ENCODE measurements around the gene VDAC1.
"Not testable (repeated sequence)": the region's sequence is repeated elsewhere in the genome, so short reads cannot be mapped to it uniquely, and the experiment has no call there.

VDAC1 gene

GRCh38 chr5:133939668-133940067, 65.1 kb downstream of the VDAC1 start:
- DNase-seq (ENCODE audit: low read depth): no peak

DNA sequence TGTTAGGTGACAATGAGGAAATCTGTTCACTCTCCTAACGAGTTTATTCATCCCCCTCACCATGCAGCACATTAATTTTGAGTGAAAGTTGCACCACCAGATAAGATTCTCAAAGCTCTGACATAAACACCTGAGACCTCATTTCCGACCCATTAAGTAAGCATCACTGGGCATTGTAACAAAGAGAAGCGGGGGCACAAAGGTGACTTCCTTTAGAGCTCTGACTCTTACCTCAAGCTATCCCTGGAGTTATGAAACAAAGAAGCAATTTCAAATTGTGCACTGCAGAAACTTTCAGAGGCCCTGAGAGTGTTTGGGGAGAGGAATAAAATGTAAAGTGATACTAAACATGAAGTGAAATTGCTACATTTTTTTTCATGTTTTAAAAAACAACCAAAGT, 65.8 kb downstream of the VDAC1 start:
- no peak for DNase-seq (ENCODE audit: low read depth)

- DNase-seq (ENCODE audit: low read depth): no peak
Observed at GRCh38 chr5:133938039-133938821, 66.5 kb downstream of the VDAC1 start.

DNA sequence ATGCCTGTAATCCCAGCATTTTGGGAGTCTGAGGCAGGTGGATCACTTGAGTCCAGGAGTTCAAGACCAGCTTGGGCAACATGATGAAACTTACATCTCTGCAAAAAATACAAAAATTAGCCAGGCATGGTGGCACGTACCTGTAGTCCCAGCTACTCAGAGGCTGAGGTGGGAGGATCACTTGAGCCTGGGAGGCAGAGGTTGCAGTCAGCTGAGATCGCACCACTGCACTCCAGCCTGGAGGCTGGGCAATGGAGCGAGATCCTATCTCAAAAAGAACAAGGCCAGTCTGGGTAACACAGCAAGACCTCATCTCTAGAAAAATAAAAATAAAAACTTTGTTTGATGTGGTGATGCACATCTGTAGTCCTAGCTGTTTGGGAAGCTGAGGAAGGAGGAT, 67.1 kb downstream of the VDAC1 start:
- DNase-seq (ENCODE audit: low read depth): not testable (repeated sequence)

GRCh38 chr5:133936651-133937015, 68.1 kb downstream of the VDAC1 start:
- no peak for DNase-seq (ENCODE audit: low read depth)

DNA sequence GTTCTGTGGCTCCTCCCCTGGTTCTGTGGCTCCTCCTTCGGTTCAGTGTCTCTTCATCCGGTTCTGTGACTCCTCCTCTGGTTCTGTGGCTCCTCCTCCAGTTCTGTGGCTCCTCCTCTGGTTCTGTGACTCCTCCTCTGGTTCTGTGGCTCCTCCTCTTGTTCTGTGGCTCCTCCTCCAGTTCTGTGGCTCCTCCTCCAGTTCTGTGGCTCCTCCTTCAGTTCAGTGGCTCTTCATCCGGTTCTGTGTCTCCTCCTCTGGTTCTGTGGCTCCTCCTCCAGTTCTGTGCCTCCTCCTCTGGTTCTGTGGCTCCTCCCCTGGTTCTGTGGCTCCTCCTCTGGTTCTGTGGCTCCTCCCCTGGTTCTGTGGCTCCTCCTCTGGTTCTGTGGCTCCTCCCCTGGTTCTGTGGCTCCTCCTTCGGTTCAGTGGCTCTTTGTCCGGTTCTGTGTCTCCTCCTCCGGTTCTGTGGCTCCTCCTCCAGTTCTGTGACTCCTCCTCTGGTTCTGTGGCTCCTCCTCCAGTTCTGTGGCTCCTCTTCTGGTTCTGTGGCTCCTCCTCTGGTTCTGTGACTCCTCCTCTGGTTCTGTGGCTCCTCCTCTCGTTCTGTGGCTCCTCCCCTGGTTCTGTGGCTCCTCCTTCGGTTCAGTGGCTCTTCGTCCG, 68.7 kb downstream of the VDAC1 start:
- DNase-seq (ENCODE audit: low read depth): not testable (repeated sequence)

DNA sequence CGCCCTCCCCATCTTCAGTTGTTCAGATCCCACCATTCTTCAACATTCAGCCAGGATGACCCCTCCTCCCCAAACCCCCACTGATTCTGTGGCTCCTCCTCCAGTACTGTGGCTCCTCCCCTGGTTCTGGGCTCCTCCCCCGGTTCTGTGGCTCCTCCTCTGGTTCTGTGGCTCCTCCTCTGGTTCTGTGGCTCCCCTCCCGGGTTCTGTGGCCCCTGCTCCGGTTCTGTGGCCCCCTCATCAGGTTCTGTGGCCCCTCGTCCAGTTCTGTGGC, 69.2 kb downstream of the VDAC1 start:
- DNase-seq (ENCODE audit: low read depth): no peak

- DNase-seq (ENCODE audit: low read depth): no peak
Observed at GRCh38 chr5:133934822-133935666, 69.7 kb downstream of the VDAC1 start.

- no peak for DNase-seq (ENCODE audit: low read depth)
Observed at GRCh38 chr5:133934311-133934710, 70.5 kb downstream of the VDAC1 start.

- no peak for DNase-seq (ENCODE audit: low read depth)
Observed at GRCh38 chr5:133933670-133934295, 71.0 kb downstream of the VDAC1 start.

- DNase-seq (ENCODE audit: low read depth): no peak
Observed at GRCh38 chr5:133933169-133933509, 71.6 kb downstream of the VDAC1 start.

DNA sequence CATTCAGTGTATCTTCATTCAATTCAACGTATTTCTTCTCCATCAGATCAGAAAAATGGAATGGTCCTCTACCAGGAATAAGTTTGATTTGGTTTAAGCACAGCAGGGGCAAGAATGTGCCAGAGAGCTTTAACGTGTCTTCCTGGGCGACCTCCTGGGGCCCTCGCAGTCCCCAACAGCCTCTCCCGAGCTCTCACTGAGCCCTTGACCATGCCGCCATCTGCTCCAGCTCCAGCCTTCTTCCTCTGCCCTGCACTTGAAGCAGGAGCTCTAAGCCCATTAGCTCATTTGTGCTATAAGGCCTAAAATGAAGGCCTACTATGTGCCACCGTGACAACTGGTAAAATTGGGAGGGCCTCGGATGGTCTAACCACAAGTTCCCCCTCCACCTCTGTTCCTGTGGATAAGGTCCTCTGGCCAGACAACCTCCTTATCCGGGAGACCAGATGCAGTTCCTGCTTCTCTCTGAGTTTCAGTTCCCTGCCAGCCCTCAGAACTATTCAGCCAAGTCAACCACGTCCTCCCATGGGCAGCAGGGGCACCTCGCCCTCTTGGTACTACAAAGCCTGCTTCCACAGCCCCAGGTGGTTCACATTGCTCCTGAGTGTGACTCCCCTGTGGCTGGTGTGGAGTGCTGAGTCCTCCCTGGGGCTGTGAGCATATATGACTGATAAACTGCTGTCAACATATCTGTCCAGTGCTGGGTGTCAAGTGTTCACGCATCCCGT, 72.2 kb downstream of the VDAC1 start:
- no peak for DNase-seq (ENCODE audit: low read depth)

- DNase-seq (ENCODE audit: low read depth): no peak
Observed at GRCh38 chr5:133931546-133931945, 73.2 kb downstream of the VDAC1 start.

DNA sequence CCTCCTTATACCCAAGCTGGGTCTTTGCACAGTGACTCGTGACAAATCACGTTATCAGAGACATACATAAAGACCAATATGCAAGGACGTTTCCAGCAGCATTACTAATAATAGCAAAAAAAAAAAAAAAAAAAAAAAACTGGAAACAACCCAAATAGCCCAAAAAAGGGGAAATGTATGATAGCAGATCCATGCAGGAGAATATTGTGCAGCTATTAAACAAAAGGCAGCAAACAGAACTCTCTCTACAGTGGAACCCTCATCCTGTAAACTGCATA, 74.0 kb downstream of the VDAC1 start:
- DNase-seq (ENCODE audit: low read depth): no peak

DNA sequence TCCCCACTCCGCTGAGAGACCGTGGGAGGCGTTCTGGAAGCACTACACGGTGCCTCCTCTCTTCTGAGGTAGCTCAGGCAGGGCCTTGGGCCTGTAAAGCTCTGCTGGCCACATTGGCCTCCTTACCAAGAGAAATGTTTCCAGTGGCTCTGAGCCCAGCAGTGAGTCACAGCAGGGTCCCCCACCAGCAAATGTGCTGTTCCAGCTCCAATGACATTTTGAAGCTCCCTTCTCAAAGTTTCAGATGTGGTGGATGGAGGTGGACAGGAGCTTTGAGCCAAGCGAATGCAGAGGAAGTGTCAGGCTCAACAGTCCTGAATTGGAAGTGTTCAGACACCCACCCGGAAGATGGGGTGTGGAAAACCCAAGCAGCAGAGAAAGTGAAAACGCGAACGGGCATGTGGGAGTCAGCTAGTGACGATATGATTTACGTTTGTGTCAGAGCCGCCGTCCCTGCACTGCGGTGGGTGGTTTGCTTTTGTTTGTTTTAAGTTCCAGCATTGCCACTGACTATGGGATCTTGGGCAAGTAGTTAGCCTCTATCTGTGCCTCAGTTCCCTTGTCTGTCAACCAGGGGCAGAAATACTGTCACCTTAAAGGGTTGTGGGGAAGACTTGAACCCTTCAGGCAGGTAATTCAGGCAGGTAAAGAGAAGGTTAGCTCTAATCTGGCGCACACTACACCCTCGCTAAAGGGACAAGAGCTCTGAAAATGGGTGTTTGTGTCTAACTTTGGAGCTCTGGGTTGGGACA, 74.5 kb downstream of the VDAC1 start:
- DNase-seq (ENCODE audit: low read depth): peak; percentile 64

DNA sequence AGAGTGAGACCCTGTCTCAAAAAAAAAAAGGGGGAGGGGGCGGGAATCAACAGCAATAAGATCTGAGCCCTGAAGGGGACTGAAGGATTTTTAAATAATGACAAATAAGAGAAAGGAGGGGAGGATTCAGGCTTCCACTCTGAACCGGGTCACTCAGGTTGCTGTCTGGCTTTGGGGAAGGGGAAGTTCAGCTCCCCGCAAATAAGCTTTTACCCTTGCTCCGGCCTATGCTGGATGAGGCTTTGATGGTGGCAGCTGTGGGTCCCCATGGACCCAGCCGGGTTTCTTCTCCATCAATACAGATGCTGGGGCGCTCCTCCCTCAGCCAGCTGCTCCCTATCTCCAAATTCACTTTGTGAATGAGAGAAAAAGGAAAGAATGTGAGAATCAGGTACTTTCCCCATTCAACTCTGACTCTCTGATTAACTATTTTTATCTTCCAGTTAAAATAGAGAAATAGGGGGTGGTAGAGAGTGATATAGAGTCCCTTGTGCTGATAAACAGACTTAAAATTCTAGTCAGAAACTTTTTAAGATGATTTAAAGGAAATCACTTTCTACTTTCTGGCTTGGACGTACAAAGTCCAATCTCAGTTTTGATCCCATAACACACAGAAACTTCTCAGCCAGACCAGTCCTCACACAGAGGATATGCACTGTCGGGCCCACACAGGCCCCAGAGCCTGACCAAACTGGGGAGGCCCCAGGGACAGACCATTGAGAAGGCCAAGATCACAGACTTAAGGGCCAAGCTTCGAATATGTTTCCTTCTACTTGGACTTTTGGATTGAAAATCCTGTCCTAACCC, 76.0 kb downstream of the VDAC1 start:
- no peak for DNase-seq (ENCODE audit: low read depth)

DNA sequence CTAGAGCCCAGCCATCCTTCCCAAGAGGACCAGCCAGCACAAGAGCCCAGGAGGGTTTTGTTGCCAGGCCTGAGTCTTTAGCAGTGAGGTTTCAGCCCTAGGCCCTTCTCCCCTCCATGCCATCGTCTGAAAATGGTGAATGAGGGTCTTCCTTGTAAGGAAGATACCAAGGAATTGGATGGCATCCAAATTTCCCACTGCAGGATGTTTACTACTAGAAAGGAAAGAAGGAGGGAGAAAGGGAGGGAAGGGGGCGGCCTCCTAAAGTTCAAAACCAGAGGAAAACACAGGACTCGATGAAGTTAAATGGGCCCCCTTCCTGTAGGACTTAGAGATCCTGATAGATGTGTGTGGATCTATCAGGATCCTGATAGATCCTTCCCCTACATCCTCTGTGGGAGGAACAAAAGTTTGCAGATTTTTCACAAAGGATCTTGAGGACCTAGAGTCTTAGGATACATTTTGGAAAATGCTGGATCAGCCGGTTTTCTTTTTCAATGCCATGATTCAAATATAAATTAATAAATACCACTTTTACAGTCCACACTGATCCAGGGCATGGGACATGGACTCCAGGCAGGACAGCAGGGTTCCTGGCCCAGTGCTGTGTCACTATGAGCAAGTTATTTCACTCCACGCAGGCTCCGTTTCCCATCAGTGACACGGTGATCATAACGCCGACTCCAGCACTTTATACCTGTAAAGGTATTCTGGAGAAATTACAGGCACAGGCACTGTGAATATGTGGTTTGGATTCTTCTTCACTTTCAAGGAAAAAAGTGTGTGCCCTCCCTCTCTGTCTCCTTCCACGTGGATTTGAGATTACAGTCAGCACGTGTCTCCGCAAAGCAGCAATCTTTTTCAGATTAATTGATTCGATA, 77.2 kb downstream of the VDAC1 start:
- no peak for DNase-seq (ENCODE audit: low read depth)

DNA sequence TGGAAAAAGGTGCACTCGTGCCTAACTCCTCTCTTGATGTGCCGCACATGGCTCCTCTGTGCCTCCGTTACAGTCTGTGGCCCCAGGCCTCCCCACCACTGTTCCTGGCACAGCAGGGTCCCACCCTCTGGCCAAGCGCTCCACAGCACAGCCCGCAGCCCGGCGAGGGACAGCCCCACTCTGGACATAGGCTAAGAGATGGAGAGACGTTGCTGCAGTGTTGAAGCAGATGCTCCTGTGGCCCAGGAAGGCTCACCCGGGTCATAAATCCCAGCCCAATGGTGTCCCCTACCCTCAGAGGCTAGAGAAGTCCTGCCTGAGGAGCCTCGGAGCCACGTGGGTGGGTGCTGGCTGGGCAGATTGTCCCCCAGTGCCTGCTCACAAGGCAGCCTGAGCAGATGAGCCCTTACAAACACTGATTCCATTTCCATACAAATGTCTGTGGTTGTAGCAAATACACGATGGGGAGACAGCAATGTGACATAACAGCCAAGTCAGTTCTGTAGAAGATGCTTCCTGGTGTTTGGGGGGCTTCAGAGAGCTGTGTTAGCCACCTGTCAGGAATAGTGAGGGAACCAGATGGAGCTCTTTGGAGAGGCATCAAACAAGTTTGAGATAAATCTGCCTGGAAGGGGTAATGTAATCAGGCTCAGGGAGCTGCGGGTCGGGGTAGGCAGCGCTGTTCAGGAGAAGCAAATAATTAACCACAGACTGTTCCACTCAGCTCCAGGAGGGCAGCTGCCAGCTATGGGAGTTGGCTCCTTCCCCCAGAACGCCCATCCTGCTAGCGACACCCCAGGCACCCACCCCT, 78.1 kb downstream of the VDAC1 start:
- no peak for DNase-seq (ENCODE audit: low read depth)
